H1 (cell line): ENCODE results near the gene SAFB2.

Source experiments
- CEBPB ChIP-seq: IDR thresholded peaks from 2 replicates; pipeline ENCODE4 v1.6.1; 2012; ENCODE audit warnings: low read depth, low read length
- CHD2 ChIP-seq: IDR thresholded peaks from 2 replicates; pipeline ENCODE4 v1.6.1; 2012; ENCODE audit warnings: low read length, improper control_type of control experiment
- EP300 ChIP-seq, 2 experiments: IDR thresholded peaks; 1 replicate in 1 of 2; 2 replicates in 1 of 2; pipeline ENCODE4 v1.6.1; 2011 to 2012; ENCODE audit warnings: low read depth in 2 of 2, low read length in 2 of 2, mild to moderate bottlenecking in 2 of 2, borderline replicate concordance in 1 of 2, inconsistent platforms in 1 of 2, moderate library complexity in 1 of 2
- EZH2 ChIP-seq: fragments of 200-600 bp; sonication (generic); IDR thresholded peaks from 2 replicates; pipeline ENCODE4 v1.7.1; 2012; ENCODE audit warnings: low read depth, mild to moderate bottlenecking, moderate library complexity, low read length, inconsistent platforms; ENCODE audit not compliant: severe bottlenecking
- NRF1 ChIP-seq: IDR thresholded peaks from 2 replicates; pipeline ENCODE4 v1.6.1; 2011; ENCODE audit warnings: mild to moderate bottlenecking, low read depth, low read length, improper control_type of control experiment
- POLR2A ChIP-seq, 2 experiments: IDR thresholded peaks; 1 replicate in 1 of 2; 2 replicates in 1 of 2; pipeline ENCODE4 v1.6.1; 2011; ENCODE audit warnings: low read depth in 2 of 2, low read length in 2 of 2, mild to moderate bottlenecking in 2 of 2; ENCODE audit errors: control extremely low read depth in 1 of 2
- POLR2AphosphoS5 ChIP-seq: IDR thresholded peaks from 2 replicates; pipeline ENCODE4 v1.6.1; 2011; ENCODE audit warnings: low read depth, low read length
- SUZ12 ChIP-seq: fragments of 200-600 bp; sonication (generic); IDR thresholded peaks from 2 replicates; pipeline ENCODE4 v1.6.1; 2012; ENCODE audit warnings: mild to moderate bottlenecking, inconsistent platforms, low read length, moderate library complexity, mixed read lengths
- TF ChIP-seq, protein P1 (sequence below), 3 experiments: IDR thresholded peaks; 1 replicate in 2 of 3; 2 replicates in 1 of 3; pipeline versions ENCODE4 v1.5.1 to v1.6.1; 2011; ENCODE audit warnings: low read length in 3 of 3, mild to moderate bottlenecking in 3 of 3, inconsistent platforms in 2 of 3, low read depth in 1 of 3, moderate library complexity in 1 of 3; ENCODE audit not compliant: insufficient read depth in 1 of 3; ENCODE audit errors: control extremely low read depth in 1 of 3

DNA sequence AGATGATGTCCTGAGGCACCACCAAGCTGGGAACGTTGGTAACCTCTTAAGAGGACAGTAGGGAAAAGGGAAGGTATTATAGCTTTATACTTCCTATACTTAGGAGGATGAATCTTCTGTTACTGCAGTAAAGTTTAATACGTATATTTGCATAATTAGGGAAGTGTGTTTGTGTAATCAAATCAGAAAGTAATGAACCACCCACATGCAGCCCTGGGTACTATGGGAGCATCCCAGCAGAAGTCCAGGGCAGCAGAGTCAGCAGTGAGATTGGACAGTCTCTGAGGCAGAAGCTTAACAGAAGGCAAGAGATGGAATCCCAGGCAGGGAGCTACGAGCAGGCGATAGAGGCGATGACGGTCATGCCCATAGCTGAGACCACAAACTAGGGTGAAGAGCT lies 12.9 kb upstream of the SAFB2 start:
- TF ChIP-seq POLR2AphosphoS5 (no peak), EP300 (IDR thresholded peaks at IDR 0.05; ENCODE audit: borderline replicate concordance in 1 of 2, low read depth in 2 of 2, low read length in 2 of 2) (no peak), POLR2A (IDR thresholded peaks at IDR 0.05; ENCODE audit: control extremely low read depth in 1 of 2, low read depth in 2 of 2, low read length in 2 of 2) (no peak), CEBPB (no peak), EZH2 (no peak), NRF1 (no peak), SUZ12 (no peak), CHD2 (no peak)
- TF ChIP-seq, protein P1, sequence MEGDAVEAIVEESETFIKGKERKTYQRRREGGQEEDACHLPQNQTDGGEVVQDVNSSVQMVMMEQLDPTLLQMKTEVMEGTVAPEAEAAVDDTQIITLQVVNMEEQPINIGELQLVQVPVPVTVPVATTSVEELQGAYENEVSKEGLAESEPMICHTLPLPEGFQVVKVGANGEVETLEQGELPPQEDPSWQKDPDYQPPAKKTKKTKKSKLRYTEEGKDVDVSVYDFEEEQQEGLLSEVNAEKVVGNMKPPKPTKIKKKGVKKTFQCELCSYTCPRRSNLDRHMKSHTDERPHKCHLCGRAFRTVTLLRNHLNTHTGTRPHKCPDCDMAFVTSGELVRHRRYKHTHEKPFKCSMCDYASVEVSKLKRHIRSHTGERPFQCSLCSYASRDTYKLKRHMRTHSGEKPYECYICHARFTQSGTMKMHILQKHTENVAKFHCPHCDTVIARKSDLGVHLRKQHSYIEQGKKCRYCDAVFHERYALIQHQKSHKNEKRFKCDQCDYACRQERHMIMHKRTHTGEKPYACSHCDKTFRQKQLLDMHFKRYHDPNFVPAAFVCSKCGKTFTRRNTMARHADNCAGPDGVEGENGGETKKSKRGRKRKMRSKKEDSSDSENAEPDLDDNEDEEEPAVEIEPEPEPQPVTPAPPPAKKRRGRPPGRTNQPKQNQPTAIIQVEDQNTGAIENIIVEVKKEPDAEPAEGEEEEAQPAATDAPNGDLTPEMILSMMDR (IDR thresholded peaks at IDR 0.05; ENCODE audit: control extremely low read depth in 1 of 3, insufficient read depth in 1 of 3, low read depth in 1 of 3, low read length in 3 of 3) = no peak
